Stimulated activated CD8-positive, alpha-beta memory T cell treated with anti-CD3 and anti-CD28 coated beads, Interleukin-2, amount 100 ng/mL, for 48 hours (primary cell): ENCODE measurements around the gene NEK7.
"Not testable (repeated sequence)": the region's sequence is repeated elsewhere in the genome, so short reads cannot be mapped to it uniquely, and the experiment has no call there.

Experiments used
- DNase-seq, 2 donors: peaks; one replicate each; pipeline ENCODE4 v3.0.0-alpha.2; 2020; ENCODE audit warnings: low read depth in 2 of 2

The NEK7 gene

GRCh38 chr1:198290089-198290683, 133.4 kb downstream of the NEK7 start:
- DNase-seq = no peak

- no peak for DNase-seq
Observed at GRCh38 chr1:198291036-198291435, 134.2 kb downstream of the NEK7 start.

- DNase-seq = no peak
Observed at GRCh38 chr1:198291924-198292323, 135.1 kb downstream of the NEK7 start.

- no peak for DNase-seq
Observed at GRCh38 chr1:198295225-198295624, 138.4 kb downstream of the NEK7 start.

GRCh38 chr1:198295971-198296370, 139.2 kb downstream of the NEK7 start:
- DNase-seq = no peak

- DNase-seq = no peak
Observed at GRCh38 chr1:198297281-198297680, 140.5 kb downstream of the NEK7 start.

GRCh38 chr1:198298640-198299039, 141.8 kb downstream of the NEK7 start:
- DNase-seq = no peak

GRCh38 chr1:198300451-198300850, 143.7 kb downstream of the NEK7 start:
- no peak for DNase-seq

- DNase-seq = no peak
Observed at GRCh38 chr1:198304431-198304830, 147.6 kb downstream of the NEK7 start.

GRCh38 chr1:198314817-198315216, 158.0 kb downstream of the NEK7 start:
- not testable (repeated sequence) for DNase-seq

- not testable (repeated sequence) for DNase-seq
Observed at GRCh38 chr1:198315331-198315730, 158.5 kb downstream of the NEK7 start.

- no peak for DNase-seq
Observed at GRCh38 chr1:198316546-198317100, 159.8 kb downstream of the NEK7 start.

GRCh38 chr1:198318085-198318484, 161.3 kb downstream of the NEK7 start:
- no peak for DNase-seq

- DNase-seq = no peak
Observed at GRCh38 chr1:198320759-198321158, 164.0 kb downstream of the NEK7 start.

GRCh38 chr1:198326232-198326631, 169.4 kb downstream of the NEK7 start:
- DNase-seq = no peak

- DNase-seq = no peak
Observed at GRCh38 chr1:198326915-198327314, 170.1 kb downstream of the NEK7 start.

GRCh38 chr1:198328458-198329032, 171.7 kb downstream of the NEK7 start:
- no peak for DNase-seq

- no peak for DNase-seq
Observed at GRCh38 chr1:198330982-198331615, 174.3 kb downstream of the NEK7 start.

GRCh38 chr1:198333744-198334143, 176.9 kb downstream of the NEK7 start:
- no peak for DNase-seq

GRCh38 chr1:198335663-198336062, 178.9 kb downstream of the NEK7 start:
- no peak for DNase-seq

- DNase-seq = no peak
Observed at GRCh38 chr1:198337886-198338285, 181.1 kb downstream of the NEK7 start.

- DNase-seq = no peak
Observed at GRCh38 chr1:198340139-198340538, 183.3 kb downstream of the NEK7 start.

GRCh38 chr1:198346178-198346577, 189.4 kb downstream of the NEK7 start:
- DNase-seq = no peak
